Left hindlimb (tissue), 1 donor: ENCODE measurements around the gene PIK3CA.
"Not testable (repeated sequence)": the region's sequence is repeated elsewhere in the genome, so short reads cannot be mapped to it uniquely, and the experiment has no call there.

ENCODE experiments used
- DNase-seq: peaks from one replicate; pipeline ENCODE4 v3.0.0-alpha.2; 2018

The PIK3CA gene

DNA sequence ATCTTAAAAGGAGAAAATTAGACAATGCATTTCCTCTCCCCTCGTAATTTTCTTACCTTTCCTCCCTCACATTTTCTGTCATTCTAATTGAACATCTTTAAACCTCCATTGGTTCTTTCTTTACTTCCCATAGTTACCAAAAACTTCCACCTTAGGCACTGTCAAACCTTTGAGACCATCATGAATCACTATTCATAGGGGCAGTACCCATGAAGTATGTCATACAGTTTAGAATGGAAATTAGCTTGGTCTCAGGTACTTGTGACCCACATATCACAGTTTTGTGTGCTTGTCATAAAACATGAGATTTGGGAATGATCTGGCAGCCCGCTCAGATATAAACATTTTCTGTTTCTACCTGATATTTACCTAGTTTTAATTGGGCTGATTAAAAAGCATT is 52.6 kb downstream of the PIK3CA start:
- DNase-seq: no peak

DNA sequence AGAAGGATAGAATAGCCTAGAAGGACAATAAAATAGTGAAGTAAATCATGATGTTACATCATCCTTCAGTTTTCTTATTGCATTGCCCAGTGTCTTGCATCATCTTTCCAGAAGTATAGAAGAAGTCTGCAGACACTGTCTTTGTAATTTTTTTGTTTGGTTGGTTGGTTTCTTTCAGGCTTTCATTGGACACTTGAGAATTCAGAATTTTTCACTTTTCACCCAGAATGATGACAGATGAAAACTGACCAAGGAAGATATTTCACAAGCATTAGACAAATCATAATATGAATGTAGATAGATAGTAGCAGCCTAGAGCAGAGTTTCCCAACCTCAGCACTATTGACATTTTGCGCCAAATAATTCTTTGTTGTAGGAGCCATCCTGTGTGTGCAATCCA is 67.4 kb downstream of the PIK3CA start:
- not testable (repeated sequence) for DNase-seq

DNA sequence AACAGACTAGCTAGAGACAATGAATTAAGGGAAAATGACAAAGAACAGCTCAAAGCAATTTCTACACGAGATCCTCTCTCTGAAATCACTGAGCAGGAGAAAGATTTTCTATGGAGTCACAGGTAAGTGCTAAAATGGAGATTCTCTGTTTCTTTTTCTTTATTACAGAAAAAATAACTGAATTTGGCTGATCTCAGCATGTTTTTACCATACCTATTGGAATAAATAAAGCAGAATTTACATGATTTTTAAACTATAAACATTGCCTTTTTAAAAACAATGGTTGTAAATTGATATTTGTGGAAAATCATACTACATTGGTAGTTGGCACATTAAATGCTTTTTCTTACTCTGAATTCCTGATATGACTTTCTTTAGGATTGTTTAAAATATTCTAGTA is 70.1 kb downstream of the PIK3CA start:
- not testable (repeated sequence) for DNase-seq

DNA sequence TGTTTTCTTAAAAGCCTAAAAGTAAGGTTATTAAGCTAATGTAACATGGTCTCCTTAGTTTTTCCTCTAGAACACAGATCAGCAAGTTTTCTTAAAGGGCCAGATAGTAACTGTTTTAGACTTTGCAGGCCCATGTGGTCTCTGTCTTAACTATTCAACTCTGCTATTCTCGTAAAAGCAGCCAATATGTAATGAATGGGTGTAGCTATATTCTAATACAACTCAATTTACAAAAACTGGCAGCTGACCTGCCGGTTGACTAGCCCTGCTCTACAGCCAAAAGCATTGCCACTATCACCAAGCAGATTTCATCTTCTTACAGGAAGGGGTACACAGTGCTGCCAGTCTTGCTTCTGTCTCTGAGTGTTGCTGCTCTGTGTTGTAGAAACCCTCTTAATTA is 75.4 kb downstream of the PIK3CA start:
- no peak for DNase-seq

DNA sequence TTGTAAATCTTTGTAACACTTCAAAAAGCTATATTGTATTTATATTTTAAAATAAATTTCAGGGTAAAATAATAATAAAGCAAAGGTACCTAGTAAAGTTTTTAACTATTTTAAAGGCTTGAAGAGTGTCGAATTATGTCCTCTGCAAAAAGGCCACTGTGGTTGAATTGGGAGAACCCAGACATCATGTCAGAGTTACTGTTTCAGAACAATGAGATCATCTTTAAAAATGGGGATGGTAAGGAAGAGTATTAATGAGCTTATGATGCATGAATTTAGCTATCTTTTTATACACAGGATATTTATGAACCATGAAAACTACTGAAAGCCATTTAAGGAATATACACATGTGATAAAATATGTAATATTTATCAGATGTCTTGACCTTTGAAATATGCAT is 76.4 kb downstream of the PIK3CA start:
- no peak for DNase-seq

DNA sequence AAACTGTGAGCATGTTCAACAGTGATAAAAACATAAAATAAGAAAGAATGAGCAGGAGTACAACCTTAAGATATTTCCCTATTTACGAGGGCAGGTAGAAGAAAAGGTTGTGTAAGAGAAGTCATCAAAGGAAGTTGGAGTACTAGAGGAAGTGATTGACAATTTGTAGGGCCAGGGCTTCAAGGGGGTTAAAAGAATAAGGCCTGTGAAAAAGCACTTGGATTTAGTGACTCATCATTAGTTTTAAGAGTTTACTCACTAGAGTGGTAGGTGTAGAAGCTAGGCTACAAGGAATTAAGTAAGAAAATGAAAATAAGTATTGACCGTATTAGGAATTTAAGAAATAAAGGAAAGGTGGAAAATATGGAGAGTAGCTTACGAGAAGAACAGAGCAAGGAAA is 79.2 kb downstream of the PIK3CA start:
- no peak for DNase-seq

DNA sequence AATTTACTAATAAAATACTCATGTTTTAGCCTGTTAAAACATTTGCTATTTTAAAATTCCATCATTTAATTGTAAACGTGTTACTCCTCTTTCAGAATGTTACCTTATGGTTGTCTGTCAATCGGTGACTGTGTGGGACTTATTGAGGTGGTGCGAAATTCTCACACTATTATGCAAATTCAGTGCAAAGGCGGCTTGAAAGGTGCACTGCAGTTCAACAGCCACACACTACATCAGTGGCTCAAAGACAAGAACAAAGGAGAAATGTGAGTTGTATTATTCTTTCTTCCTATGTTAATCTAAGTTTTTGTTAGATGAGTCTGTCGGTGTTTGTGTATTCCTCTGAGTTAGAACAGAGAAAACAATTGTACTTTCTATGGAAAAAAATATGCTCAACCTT is 81.0 kb downstream of the PIK3CA start:
- no peak for DNase-seq

DNA sequence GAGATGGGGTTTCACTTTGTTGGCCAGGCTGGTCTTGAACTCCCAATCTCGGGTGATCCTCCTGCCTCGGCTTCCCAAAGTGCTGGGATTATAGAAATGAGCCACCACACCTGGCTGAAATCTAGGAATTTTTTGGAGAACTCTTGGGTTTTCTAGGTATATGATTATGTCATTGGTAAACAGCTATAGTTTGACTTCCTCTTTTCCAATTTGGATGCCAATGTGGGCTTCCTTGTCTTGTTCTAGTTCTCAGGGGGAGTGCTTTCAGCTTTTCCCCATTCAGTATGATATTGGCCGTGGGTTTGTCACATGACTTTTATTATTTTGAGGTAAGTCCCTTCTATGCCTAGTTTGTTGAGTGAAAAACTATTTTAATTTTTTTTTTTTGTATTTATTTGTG is 84.9 kb downstream of the PIK3CA start:
- DNase-seq: no peak

DNA sequence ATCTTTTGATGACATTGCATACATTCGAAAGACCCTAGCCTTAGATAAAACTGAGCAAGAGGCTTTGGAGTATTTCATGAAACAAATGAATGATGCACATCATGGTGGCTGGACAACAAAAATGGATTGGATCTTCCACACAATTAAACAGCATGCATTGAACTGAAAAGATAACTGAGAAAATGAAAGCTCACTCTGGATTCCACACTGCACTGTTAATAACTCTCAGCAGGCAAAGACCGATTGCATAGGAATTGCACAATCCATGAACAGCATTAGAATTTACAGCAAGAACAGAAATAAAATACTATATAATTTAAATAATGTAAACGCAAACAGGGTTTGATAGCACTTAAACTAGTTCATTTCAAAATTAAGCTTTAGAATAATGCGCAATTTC is 86.0 kb downstream of the PIK3CA start:
- DNase-seq: no peak

DNA sequence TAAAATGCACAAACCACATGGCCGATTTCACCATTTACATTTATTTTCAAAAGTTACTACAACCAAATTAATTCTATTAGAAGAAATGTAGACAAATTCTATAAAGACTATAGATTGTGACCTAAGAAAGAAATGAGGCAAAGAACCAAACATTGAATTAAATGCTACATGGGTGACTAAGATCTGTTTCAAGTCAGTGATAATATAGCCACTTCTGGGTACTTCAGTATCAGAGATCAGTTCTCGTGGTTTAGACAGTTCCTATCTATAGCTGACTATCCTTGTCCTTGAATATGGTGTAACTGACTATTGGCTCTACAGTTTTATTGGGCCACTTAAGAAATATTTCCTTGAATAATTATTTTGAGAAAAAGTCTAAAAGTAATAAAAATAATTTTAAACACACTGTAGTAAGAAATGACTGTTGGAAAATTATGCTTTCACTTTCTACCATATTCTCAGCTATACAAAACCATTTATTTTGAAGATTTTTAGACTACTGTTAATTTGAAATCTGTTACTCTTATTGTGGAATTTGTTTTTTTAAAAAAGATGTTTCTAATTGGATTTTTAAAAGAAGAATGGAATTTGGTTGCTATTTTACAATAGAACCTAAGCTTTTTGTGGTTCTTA is 88.6 kb downstream of the PIK3CA start:
- no peak for DNase-seq

DNA sequence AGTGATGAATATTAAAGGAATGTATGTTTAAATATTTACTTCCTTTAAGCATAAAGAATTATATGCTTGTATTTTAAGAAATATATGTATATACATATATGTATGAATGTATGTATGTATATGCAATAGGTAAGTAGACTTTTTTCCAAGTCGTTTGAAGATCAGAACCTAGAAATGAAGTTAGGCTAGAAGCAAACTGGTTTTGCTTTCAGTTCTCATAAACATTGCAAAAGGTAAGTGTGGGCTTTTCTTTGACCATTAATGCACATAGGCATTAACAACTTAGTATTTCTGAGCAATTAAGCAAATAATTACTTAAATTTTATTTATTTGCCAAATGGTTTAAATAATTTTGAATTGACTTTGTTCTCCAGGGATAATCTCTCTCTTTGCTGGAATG is 92.1 kb downstream of the PIK3CA start:
- DNase-seq: not testable (repeated sequence)

DNA sequence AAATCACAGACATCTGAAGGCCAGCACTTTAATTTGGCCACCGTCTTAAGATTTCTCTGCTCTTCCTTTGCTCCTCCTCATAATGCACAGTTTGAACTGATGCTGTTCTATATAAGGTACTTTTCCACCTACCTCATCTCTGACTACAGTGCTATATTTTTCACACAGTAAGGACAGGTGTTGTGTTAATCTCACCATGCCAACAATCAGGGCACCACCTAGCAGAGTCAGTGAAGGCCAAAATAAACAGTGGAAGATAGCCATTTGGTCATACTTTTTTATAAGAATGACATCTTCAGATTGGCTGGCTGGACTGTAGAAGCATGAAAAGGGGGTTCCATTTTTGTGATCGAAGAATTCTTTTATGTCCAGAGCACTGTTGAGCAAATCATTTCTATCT is 94.7 kb downstream of the PIK3CA start:
- not testable (repeated sequence) for DNase-seq

DNA sequence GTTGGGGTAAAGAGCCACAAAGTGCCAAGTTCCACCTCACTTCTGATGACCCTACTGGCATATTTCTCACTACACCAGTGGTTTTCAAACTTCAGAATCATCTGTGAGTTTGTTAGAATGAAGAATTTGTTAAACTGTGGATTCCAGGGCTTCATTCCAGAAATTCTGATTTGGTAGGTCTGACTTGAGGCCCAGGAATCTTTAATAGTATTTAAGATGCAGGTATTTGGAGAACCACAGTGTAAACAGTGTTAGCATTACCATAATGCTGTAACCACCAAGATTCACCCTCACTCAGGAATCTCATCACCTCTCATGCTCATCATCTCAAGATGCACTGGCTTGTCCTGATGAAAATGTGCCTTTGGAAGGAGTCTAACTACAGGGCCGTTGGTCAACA is 96.7 kb downstream of the PIK3CA start:
- DNase-seq: no peak

DNA sequence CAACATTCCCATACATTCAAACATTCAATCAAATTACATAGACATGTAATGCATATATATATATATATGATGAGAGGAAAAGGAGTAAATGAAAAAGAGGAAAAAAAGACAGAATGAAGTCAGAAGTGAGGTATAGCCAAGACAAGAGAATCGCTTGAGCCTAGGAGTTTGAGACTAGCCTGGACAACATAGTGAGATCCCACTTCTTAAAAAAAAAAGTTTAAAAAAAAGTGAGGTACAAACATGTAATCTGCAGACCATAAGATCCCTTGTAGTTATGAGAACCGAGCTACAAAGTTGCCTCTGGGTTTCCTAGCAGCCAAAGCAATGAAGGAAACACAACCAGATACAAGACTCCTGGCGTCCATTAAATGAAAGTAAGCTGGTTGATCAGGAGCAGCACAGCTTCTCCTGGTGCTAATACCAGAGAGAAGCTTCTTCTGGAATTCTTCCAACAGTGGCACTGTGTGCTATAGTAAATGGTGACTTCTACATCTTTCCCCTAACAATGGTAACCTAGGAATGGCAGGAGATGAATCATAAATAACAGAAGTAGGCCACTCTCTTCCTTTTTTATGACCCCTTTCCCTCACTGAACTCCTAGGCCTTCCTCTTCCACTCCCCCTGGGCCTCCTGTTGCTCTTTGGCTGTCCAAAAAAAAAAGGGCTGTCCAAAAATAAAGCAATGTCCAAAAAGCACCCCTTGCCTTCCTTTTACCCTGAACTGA is 99.3 kb downstream of the PIK3CA start:
- DNase-seq: no peak

DNA sequence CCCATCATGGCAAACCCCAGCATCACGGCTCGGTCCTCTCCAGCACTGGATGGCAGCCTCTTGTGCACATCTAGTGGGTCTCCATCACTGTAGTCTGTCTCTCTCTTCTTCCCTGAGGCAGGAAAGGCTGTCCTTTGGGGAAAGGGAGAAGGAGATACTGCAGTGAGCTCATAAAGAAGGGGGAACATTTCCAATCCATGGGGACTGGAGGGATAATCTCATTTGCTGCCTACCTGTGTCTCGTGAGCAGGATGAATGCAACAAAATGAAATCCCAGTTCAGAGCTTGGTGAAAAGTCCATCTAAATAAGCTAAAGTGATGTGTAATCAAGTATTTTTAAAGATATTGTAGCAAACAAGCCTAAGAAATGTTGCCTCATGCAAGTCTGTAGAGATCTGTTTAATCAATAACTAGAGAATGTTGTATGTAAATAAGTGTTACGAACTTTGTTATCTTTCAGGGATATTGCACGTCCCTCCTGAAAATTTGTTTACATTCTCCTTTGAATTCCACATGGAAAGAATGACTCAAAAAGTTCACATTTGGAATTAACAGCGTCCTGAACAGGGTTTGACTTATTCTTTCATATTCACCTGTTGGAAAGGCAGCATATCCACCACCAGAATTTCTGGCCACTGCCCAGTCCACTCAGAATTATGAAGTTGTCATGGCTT is 102.8 kb downstream of the PIK3CA start, which contains the start of gene KCNMB3:
TSS of gene KCNMB3 (minus strand) at position 312 of the 674 bp plus-strand sequence. CDS start at position 188, 124 bp downstream.
- no peak for DNase-seq

DNA sequence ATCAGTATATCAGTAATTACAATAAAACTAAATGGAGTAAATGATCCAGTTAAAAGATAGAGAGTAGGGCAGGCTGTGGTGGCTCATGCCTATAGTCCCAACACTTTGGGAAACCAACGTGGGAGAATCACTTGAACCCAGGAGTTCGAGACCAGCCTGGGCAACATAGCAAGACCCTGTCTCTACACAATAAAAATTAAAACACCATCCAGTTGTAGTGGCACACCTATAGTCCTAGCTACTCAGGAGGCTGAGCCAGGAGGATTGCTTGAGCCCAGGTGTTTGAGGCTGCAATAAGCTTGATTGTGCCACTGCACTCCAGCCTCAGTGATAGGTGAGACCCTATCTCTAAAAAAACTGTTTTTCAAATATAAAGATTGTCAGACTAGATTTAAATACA is 108.7 kb downstream of the PIK3CA start:
- DNase-seq: no peak

DNA sequence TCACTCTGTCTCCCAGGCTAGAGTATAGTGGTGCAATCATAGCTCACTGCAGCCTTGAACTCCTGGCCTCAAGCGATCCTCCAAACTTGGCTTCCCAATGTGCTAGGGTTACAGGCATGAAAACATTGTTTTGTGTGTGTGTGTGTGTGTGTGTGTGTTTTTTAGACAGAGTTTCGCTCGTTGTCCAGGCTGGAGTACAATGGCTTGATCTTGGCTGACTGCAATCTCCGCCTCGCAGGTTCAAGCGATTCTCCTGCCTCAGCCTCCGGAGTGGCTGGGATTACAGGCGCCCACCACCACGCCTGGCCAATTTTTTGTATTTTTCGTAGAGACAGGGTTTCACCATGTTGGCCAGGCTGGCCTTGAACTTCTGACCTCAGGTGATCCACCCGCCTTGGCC is 109.6 kb downstream of the PIK3CA start:
- DNase-seq: not testable (repeated sequence)

DNA sequence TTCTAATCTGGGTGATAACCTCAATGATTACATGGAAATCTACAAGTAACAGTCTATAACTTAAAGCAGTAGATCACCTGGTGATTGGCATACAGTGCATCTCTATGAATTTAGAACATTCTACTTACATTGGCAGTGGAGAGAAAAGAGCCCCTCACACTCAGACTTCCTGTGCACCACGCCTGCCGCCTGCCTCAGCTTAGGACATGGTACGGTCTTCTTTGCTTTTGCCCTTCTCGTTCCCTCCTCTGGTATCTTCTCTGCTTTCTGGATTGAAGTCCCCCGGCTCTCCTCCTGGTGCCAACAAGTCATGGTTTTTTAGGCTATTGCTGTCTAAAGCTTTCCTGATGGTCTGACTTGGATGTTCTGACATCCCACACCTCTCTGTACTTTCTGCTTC is 110.7 kb downstream of the PIK3CA start:
- DNase-seq: no peak

DNA sequence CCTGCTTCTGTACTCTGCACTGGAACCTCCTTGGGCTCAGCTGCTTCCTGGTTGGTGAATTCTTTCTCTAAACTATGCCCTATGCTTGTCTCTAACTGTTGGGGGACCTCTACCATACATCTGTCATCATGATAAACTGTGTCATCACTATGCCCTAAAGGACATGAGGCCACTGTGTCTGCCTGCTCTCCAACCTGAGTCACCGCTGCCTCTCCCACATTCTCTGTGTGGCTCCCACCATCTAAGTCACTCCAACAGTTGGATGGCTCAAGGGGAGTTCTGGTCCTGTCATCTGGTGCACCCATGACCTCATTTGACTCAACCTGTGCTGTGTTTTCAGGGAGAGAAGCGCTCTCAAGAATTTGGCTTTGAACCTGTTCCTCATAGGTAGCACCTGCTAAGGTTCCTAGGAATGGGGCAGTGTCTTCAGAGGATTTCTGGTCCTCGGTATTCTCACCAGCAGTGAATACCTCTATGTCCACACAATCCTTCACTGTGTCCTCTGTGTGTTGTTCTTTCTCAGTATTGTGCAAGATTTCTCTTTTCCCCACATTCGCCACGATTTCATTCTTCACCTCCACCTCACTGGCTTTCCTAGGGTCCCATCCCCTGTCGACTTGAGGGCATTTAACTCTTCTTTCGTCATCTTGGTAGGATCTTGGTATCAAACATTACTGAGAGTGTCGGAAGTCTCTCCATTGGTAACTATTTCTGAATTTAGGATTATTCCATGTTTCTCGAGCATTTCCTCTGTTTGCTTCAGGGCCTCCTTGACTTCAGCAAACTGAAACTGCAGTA is 112.0 kb downstream of the PIK3CA start:
- DNase-seq: not testable (repeated sequence)

DNA sequence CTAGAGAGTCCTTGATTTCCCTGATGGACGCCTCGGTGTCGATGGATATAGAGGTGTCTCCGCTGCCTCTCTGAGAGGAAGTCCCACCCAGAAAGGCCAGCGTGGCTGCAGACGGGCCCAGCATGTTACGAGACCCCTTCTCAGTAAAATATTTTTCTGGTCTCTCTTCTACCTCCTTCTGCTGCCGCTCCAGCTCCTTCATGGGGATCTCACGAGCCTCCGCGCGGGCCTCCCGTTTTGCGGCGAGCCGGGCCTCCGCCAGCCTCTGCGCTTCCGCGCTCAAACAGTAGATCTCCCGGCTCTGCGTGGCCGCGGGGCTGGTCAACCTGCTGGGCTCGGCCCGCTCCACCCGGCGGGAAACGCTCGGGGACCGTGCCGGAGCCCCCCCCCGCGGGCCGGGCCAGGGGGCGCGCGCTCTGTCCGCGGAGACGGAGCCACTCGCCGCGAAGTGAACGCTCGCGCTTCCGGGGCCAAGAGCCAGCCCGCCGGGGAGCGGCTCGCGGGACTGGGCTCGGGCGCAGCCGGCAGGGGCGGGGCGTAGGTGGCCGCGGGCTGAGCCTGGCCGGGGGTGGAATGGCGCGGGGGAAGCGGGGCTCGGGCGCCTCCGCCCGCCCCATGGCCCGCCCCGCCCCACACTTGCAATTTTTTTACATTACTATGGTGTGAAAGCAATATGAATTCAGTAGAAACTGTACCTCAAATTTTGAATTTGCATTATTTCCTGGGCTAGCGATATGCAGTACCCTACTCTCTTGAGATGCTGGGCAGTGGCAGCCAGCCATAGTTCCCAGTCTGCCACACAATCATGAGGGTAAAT is 113.0 kb downstream of the PIK3CA start:
- DNase-seq: peak; percentile 76

DNA sequence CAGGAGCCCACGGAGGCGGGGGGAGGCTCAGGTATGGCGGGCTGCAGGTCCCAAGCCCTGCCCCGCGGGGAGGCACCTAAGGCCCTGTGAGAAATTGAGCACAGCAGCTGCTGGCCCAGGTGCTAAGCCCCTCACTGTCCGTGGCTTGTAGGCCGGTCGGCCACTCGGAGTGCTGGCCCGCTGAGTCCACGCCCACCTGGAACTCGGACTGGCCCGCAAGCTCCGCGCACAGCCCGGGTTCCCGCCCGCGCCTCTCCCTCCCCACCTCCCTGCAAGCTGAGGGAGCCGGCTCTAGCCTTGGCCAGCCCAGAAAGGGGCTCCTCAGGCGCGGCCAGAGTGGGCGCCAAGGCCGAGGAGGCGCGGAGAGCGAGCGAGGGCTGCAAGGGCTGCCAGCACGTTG is 115.0 kb downstream of the PIK3CA start:
- DNase-seq: no peak

DNA sequence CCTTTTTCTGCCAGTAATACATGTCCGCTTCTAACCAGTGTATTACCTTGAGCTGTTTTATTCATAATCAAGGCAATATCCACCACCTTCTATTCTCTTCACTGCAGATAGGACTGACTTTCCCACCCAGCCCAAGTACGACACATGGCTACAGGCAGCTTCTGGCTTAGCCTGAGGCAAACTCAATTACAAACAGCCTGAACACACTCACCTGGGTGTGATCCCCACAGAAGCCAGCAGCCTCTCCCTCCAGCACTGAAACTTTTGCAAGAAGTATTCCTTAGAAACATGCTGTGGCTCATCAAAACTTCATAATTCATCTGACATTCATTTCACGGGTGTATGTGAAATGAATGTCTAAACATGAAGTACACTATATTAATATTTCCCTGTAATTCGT is 116.3 kb downstream of the PIK3CA start:
- DNase-seq: no peak
